ENCODE measurements around the gene FHIT. TPM values are rescaled to one million over a fixed set of nuclear protein-coding genes. Genes with fewer than 3 reads are reported as not detected.

FHIT gene
- total RNA-seq, 1 donor from 2014 or later, result 11.5 TPM

GRCh38 chr3:60070366-60070765, 1180.9 kb downstream of the FHIT start:
- H3K36me3 ChIP-seq (ENCODE audit: control insufficient read depth, insufficient read depth, low read length), result no peaks in the 10 kb centered on the region
- DNase-seq (ENCODE audit: low read depth), result no peak
- no peak overlapping the region for H3K4me3 ChIP-seq (ENCODE audit: low read depth, low read length)
- TF ChIP-seq CTCF (IDR thresholded peaks at IDR 0.05; ENCODE audit: insufficient read depth, low read length, poor library complexity, severe bottlenecking), result no peak
- H3K27me3 ChIP-seq (ENCODE audit: control insufficient read depth, insufficient read depth, low read length), result no peaks in the 10 kb centered on the region

- no peaks in the 10 kb centered on the region for H3K36me3 ChIP-seq (ENCODE audit: control insufficient read depth, insufficient read depth, low read length)
- TF ChIP-seq CTCF (IDR thresholded peaks at IDR 0.05; ENCODE audit: insufficient read depth, low read length, poor library complexity, severe bottlenecking), result no peak
- H3K4me3 ChIP-seq (ENCODE audit: low read depth, low read length), result no peak overlapping the region
- DNase-seq (ENCODE audit: low read depth), result no peak
- no peaks in the 10 kb centered on the region for H3K27me3 ChIP-seq (ENCODE audit: control insufficient read depth, insufficient read depth, low read length)
Observed at GRCh38 chr3:60065227-60065868, 1185.9 kb downstream of the FHIT start.

- no peak for TF ChIP-seq CTCF (IDR thresholded peaks at IDR 0.05; ENCODE audit: insufficient read depth, low read length, poor library complexity, severe bottlenecking)
- Histone ChIP-seq H3K27me3 (ENCODE audit: control insufficient read depth, insufficient read depth, low read length) (no peaks in the 10 kb centered on the region), H3K36me3 (ENCODE audit: control insufficient read depth, insufficient read depth, low read length) (no peaks in the 10 kb centered on the region), H3K4me3 (ENCODE audit: low read depth, low read length) (no peak overlapping the region)
- DNase-seq (ENCODE audit: low read depth), result peak; percentile 57
Observed at GRCh38 chr3:60064210-60065178, 1186.8 kb downstream of the FHIT start.

- H3K27me3 ChIP-seq (ENCODE audit: control insufficient read depth, insufficient read depth, low read length), result no peaks in the 10 kb centered on the region
- DNase-seq (ENCODE audit: low read depth), result no peak
- H3K4me3 ChIP-seq (ENCODE audit: low read depth, low read length), result no peak overlapping the region
- H3K36me3 ChIP-seq (ENCODE audit: control insufficient read depth, insufficient read depth, low read length), result no peaks in the 10 kb centered on the region
- no peak for TF ChIP-seq CTCF (IDR thresholded peaks at IDR 0.05; ENCODE audit: insufficient read depth, low read length, poor library complexity, severe bottlenecking)
Observed at GRCh38 chr3:60056404-60056803, 1194.8 kb downstream of the FHIT start.

GRCh38 chr3:60055765-60056164, 1195.5 kb downstream of the FHIT start:
- no peaks in the 10 kb centered on the region for H3K27me3 ChIP-seq (ENCODE audit: control insufficient read depth, insufficient read depth, low read length)
- no peaks in the 10 kb centered on the region for H3K36me3 ChIP-seq (ENCODE audit: control insufficient read depth, insufficient read depth, low read length)
- DNase-seq (ENCODE audit: low read depth), result no peak
- no peak for TF ChIP-seq CTCF (IDR thresholded peaks at IDR 0.05; ENCODE audit: insufficient read depth, low read length, poor library complexity, severe bottlenecking)
- H3K4me3 ChIP-seq (ENCODE audit: low read depth, low read length), result no peak overlapping the region

All from kidney epithelial cell (primary cell).